ENCODE results near the gene DNAH11.

GRCh38 chr7:21722371-21722770, 179.5 kb downstream of the DNAH11 start:
- TF ChIP-seq CTCF (IDR thresholded peaks at IDR 0.05 in 4 of 5, conservative IDR thresholded peaks at IDR 0.05 in 1 of 5), result peak in 1 of 5 experiments; percentile 20
- TF ChIP-seq POLR2A (IDR thresholded peaks at IDR 0.05), result no peak
